Fibroblast of the conjunctiva (primary cell): Measurements from ENCODE around the gene ALKAL2.

Experiments used
- DNase-seq: peaks from one replicate; pipeline ENCODE4 v3.0.0-alpha.2; 2010; ENCODE audit warnings: low read depth

The ALKAL2 gene

DNA sequence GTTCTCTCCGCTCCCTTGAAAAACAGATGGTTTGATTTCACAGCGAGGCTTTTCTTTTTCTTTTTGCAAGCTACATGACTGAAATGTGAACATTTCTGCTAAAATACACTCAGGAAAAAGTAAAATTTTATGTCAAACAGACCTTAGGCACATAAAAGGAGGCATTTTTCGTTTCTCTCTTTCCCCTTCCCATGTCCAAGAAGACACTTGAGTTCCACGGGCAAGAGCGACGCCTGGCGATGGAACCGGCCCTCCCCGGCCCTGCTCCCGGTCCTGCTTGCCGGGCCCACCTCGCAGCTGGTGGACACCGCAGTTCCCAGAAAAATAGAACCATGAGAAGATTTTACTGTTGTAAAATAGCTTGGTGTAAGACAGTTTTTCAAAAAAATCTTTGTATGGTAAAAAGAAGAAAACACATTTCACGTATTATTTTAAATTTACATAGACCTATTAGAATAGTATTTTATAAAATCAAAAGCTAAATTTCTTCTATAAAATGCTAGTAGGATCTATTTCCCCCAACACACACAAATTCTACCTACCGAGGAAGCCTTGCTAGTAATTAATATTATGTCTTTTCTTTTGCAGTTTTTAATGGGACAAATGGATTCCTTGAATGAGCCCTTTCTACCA is 2.3 kb upstream of the ALKAL2 start:
- peak; percentile 49 for DNase-seq

- no peak for DNase-seq
Measured at GRCh38 chr2:289362-290089, 1.6 kb upstream of the ALKAL2 start.

GRCh38 chr2:288758-289361 is 969 bp upstream of the ALKAL2 start:
- no peak for DNase-seq

DNA sequence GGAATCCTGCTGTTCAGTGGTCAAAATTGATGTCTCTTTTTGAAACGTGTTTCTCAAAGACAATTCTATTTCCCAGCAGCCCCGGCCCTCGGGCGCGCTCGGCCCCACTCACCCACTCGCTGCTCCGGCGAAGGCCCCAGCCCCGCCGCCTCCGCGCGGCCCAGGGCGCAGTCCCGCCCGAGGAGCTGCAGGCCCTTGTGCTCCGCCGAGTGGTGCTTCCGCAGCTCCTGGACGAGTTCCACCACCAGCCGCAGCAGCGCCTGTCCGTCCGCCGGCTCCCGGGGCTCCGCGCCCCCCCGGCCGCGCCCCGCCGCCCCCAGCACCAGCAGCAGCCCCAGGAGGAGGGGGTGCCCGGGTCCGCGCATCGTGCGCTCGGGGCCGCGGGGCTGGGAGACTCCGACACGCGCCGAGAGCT is 413 bp downstream of the ALKAL2 start:
- DNase-seq, result no peak

DNA sequence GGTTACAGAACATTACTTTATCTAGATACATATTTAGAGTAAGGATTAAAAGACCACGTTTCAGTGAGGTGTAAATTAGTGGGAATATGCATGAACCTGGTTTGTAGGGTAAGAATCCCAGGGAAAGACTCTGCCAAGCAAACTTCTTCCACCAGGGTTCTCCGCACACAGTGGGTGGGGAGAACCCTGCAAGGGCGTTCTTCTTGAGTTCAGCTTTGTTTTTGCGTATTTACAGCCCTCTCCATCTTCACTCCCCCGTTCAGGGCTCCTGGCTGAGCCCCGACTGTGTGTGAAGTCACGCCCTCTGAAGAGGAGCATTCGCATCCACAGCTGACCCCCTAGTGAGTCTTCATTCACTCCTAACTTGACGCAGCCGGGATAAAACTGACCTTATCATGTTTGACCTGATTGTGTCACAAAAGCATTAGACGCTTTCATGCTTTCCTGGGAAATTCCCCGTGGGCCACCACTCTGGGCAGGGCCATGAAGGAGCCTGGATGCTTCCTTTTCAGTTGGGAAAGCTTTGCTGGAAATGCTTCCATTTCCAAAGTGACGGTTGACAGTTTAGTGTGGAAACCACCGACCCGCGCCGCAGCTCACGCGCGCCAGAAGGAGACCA is 1.0 kb downstream of the ALKAL2 start:
- no peak for DNase-seq

DNA sequence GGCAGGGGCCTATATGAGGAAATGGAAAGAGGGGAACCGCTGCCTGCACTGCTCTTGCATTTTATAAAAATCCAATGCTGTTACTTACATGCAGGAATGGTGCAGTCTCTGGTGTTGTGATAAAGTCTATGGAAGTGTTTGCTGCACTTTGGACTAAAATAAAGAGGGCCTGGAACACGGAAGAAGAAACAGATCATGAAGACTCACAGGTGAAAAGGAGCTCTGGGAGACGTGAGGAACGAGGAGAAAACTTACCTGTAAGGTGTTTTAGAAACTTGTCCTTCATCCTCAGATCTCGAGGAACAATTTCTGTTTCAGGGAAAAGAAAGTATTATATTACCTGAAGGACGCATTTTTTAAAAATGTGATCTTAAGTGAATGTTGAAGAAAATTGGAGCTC is 1.9 kb downstream of the ALKAL2 start:
- no peak for DNase-seq

DNA sequence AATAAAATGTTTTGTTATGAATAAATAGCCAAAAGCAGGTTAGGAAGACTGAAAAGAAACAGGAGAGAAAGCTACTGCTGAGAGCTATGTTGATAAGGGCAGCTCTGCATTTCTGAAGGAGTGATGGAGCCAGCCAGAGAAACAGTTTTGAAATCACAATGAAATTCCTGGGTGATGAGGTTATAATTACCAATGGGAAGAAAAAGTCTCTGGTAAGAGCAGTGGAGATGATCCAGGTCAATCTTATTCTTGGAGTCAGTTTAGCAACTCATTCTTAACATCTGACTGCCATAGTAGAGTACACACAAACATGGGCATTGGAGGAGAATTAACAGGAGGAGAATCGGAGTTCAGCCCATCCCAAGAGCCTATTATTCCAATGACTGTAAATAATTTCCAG is 2.4 kb downstream of the ALKAL2 start:
- DNase-seq, result peak; percentile 40

- no peak for DNase-seq
Measured at GRCh38 chr2:284896-285492, 2.9 kb downstream of the ALKAL2 start.

GRCh38 chr2:283996-284794 is 3.7 kb downstream of the ALKAL2 start:
- DNase-seq, result no peak

DNA sequence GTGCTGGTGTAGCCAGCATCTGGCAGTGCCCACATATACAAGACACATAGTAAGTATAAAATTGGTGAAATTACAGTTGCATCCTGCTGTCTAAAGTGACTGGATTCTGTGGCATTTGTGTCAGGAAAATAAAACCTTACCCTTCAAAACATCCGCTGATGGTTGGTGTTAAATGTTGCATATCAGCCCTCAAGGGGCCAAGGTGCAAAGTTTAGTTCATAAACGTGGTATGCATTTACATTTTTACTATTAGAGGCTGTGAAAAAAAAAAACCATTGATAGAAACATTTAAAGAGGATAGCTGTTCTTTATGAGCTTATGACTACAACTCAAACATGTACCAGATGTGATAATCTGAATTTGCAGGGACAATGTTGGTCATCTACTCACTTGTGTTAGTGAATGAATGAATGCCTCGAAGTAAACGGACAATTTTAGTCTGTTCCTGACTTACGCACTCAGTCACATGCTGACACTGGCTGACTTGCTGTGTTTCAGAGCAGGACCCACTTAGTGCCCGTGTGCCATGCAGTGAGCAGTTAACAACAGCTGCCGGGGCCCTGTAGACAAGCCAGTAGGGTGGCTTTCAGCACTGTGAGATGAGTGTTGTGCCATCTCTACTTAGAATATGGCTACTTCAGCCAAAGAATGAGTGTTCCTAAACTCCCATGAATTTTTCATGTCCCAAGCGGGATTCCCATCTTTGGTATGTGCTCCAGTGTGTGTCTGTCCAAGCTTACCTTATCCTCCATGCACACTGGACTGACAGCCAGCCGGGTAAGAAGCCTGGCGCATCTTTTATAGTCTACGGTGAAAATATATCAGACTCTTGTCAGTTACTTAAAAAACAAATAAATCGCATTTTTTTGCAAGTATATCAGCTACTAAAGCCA is 5.3 kb downstream of the ALKAL2 start:
- DNase-seq, result no peak

DNA sequence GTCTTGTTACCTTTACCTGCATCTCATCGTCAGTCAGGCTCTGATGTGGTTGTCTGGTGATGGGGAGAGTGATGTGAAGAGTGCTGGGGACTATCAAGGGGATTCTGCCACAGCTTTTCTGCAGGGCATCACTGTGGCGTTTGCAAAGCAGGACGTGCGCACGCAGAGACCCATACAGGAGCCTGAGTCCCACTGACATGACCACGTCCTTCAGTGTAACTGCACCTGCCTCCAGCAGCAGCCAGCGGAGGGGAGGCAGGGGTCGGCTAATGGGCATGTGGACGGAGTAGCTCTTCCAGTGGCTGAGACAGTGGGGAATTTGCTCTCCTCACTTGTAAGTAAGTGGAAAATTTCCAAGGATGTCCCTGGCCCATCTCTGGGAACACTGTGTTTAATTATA is 6.5 kb downstream of the ALKAL2 start:
- no peak for DNase-seq

DNA sequence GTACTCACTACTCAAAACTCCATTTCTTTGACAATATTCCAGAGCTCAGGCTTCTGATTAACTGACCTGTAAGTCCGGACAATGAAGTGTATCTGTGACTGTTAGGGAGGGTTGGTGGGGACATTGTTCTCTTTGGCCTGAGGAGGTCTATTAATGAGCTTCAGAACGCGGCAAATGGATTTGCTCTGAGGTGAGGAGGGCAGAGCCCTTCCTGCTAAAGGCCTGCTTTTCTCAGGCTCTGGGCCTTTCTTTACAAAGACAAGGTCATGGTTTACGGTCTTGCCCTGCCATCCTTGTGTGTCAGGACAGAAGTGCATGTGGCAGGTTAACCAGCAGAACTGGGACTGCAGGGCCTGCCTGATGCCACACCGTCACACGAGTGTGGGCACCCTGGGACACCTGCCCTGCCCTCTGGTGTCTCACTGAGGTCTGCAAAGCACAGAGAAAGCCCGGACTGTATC is 7.2 kb downstream of the ALKAL2 start:
- no peak for DNase-seq

DNA sequence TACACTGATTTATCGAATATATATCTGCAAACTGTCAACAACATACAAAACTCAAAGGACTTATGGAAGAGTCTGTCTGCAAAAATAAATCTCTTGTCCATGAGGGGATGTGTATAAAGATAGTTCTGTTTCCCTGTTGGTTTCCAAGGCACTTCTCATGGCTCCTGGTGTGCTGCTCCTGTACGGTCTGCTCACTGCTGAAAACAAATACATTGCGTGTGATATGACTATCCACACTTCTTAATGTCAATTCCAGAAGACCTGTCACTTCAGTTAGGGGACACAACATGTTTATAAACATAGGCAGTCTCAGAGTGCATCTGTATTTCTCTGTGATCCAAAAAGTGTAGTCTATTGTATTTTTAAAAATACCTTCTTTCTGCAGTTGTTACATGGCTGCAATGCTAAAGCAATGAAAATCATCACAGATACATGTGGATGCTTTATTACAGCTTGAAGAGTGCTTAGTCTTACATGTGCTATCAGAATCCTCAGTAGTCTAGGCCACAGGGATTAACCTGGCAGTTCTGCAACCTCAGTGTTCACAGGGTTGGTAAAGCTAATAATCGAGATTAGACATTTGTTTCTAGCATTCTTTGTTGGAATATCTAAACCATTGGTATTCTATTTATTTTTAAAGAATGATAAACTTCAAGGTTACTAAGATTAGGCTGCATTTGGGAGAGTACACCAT is 7.8 kb downstream of the ALKAL2 start:
- DNase-seq, result no peak

GRCh38 chr2:279366-279765 is 8.5 kb downstream of the ALKAL2 start:
- no peak for DNase-seq

DNA sequence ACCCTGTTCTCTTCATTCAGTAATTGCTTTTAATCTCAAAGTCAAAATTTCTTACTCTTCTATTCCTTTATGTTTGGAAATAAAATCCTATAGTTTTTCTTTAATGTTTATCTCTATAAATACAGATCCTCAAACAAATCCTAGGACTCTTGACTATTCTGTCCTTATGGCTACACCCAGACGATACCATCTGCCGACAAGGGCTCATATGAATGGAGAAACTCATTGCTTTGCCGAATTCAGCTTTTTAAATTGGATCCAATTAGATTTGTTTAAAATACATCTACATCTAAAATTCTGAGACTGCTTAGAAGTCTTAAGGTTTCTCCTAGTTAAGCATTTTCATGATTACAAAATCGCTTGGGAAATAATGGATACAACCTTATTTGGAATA is 9.0 kb downstream of the ALKAL2 start:
- no peak for DNase-seq

GRCh38 chr2:278312-278926 is 9.5 kb downstream of the ALKAL2 start:
- DNase-seq, result no peak

- DNase-seq, result no peak
Measured at GRCh38 chr2:275466-275865, 12.4 kb downstream of the ALKAL2 start.

GRCh38 chr2:274503-274902 is 13.4 kb downstream of the ALKAL2 start:
- no peak for DNase-seq

- no peak for DNase-seq
Measured at GRCh38 chr2:273333-273732, 14.6 kb downstream of the ALKAL2 start.

DNA sequence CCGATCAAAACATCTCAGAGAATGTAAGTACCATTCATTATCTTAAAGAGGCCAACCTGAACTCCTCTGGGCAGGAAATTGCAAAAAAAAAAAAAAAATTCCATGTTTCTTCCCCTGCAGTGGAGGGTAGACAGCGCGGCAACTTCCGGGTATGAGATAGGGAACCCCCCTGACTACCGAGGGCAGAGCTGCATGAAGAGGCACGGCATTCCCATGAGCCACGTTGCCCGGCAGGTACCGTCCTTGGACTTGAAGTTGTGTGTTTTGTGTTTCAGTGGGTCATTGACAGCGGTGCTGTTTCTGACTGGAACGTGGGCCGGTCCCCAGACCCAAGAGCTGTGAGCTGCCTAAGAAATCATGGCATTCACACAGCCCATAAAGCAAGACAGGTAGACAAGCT is 16.0 kb downstream of the ALKAL2 start:
- DNase-seq, result no peak
